GM18868 (cell line): ENCODE measurements around the gene SYNGR4.
A peak's percentile ranks its signal among the peaks of the same experiment; 100 is the strongest.
"Not testable (repeated sequence)": the region's sequence is repeated elsewhere in the genome, so short reads cannot be mapped to it uniquely, and the experiment has no call there.

ENCODE experiments used
- ATAC-seq: cut with Tn5 transposase; IDR thresholded peaks from one replicate; pipeline ENCODE4 v1.9.1; 2021; ENCODE audit warnings: mild to moderate bottlenecking, moderate library complexity; ENCODE audit not compliant: unreplicated experiment

Gene SYNGR4

GRCh38 chr19:48370955-48371354 is 6.8 kb downstream of the SYNGR4 start:
- no peak for ATAC-seq

GRCh38 chr19:48371367-48371766 is 7.2 kb downstream of the SYNGR4 start:
- ATAC-seq, result no peak

DNA sequence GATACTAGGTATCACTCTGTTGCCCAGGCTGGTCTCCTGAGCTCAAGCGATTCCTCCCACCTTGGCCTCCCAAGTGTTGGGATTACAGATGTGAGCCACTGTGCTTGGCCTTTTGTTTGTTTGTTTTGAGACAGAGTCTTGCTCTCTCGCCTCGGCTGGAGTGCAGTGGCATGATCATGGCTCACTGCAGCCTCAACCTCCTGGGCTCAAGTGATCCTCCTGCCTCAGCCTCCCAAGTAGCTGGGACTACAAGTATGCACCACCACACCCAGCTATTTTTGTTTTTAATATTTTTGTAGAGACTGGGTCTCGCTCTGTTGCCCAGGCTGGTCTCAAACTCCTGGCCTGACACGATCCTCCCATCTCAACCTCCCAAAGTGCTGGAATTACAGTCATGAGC is 7.6 kb downstream of the SYNGR4 start:
- ATAC-seq, result not testable (repeated sequence)

GRCh38 chr19:48372904-48373303 is 8.7 kb downstream of the SYNGR4 start:
- no peak for ATAC-seq

DNA sequence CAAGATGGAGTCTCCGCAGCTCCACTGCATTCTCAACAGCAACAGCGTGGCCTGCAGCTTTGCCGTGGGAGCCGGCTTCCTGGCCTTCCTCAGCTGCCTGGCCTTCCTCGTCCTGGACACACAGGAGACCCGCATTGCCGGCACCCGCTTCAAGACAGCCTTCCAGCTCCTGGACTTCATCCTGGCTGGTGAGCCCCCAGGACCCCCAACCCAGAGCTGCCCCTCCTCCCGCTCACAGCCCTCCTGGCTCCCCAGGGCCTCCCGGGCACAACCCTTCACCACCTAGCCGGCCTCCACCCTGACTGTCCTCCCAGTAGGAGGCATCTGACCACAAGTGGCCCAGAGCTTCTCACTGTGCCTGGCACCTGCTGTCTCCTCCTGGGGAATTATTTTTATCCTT is 9.4 kb downstream of the SYNGR4 start:
- ATAC-seq, result no peak

DNA sequence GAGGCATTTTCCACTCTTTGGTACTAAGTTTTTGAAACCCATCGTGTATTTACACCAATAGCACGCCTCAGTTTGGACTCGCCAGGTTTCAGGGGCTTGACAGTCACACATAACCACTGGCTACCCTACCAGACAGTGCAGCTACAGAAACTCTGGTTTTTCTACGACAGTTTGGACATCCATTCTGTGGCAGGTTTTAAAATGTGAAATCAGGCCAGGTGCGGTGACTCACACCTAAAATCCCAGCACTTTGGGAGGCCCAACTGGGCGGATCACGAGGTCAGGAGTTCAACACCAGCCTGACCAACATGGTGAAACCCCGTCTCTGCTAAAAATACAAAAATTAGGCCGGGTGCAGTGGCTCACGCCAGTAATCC is 14.0 kb downstream of the SYNGR4 start:
- ATAC-seq, result no peak

DNA sequence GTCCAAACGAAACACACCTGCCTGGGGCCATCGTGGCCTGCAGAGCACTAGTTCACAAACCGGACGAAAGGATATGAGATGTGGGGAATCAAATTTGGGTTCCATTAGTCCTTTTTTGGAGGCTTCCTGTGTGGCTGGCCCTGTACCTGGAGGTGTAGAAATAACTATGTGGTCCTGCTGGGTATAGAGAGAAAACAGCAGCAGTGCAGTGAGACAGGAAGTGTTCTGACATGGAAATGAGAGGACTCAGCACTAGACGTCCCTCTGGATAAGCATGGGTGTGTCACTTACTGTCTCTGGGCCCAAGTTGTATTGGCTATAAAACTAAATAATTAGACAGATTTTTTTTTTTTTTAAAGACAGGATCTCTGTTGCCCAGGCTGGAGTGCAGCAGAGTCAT is 14.9 kb downstream of the SYNGR4 start:
- ATAC-seq, result no peak

- ATAC-seq, result no peak
These were observed 17.2 kb downstream of the SYNGR4 start for GRCh38 chr19:48381178-48381950.

- no peak for ATAC-seq
These were observed 18.1 kb downstream of the SYNGR4 start for GRCh38 chr19:48382286-48382685.

- ATAC-seq, result no peak
These were observed 21.4 kb downstream of the SYNGR4 start for GRCh38 chr19:48385461-48386087.

DNA sequence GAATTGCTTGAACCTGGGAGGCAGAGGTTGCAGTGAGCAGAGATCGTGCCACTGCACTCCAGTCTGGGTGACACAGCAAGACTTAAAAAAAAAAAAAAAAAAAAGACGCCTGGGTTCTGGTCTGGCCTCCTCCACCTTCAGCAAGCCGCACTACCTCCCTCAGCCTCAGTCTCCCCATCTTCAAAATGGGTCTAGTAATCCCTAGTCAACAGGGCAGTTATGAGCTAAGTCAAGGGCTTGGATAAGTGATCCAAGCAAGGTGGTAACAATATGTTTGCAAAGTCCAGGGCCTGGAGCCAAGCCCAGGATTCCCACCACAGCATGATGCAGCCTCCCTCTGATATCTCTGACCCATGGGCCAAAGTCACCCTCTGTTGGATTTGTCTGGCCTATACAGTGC is 22.8 kb downstream of the SYNGR4 start:
- ATAC-seq, result no peak

DNA sequence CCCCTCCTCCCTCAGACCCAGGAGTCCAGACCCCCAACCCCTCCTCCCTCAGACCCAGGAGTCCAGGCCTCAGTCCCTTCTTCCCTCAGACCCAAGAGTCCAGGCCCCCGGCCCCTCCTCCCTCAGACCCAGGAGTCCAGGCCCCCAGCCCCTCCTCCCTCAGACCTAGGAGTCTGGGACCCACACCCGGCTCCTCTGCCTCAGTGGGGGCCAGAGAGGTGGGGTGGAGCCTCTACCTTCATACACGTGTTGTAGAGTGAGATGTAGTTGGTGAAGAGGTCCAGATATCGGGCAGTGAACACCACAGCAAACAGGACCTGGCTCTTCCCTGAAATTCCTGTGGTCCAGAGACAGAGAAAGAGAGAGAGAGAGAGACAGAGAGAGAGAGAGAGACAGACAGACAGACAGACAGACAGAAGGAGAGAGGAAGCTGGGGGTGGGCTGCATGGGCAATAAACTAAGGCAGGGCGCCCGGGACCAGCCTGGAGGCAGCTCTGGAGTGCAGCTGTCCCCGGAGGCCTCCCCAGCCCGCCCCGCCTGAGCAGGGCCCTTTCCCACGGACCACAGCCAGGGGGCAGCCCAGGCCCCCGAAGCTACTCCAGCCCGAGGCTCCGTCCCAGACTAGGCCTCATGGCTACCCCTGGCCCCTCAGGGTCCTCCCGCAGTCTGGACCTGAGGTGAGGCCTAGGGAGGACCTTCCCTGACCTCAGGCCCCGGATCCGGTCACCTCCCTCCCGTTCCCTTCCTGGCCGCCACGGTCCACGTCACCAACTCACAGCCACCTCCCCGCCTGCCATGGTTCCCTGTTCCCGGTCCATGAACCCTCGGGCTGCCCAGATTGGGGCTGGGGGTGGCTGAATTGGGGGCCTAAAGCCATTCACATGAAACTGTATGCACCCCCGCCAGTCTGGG is 26.3 kb downstream of the SYNGR4 start:
- no peak for ATAC-seq

DNA sequence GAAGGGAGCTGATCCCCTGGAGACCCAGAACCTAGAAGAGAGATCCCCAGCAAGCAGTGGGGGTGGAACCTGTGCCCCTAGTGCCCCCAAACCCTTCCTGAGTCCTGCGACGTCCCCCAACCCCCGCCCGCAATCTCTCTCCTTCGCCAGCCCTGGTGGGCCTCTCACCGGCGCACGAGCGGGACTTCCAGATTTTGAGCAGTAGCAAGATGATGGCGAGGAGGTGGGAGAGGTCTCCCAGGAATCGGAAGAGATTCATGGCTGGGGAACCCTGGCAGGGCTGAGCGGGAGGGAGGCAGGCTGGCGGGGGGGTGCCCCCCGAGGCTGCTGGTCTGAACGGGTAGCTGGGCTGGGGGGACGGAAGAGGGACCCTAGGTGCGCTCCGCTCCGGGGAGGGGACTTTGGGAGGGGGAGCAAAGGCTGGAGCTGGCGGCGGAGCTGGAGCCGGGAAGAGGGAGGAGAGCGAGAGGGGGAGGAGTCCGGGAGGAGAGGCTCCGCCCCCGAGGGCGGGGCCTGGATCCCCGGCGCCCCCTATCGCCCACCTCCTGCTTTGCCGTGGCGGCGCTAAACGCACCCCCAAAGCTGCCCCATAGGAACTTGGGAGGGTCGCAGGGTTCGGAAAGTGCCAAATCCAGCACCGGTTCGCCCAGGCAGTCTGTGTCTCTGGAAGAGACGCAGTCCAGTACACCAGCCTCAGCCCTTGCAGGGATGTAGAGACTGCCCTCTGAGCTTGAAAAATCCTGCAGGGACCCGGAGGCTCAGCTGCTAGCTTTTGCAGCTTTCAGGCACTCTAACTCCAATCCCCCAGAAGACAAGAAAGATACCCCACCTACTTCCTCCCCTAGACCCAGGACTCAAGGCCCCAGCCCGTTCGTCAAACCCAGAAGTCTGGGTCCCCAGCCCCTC is 27.2 kb downstream of the SYNGR4 start, which contains the start of gene KDELR1:
TSS of gene KDELR1 (minus strand) at position 452 of the 906 bp plus-strand sequence. CDS start at position 259, 193 bp downstream.
- peak; percentile 78 for ATAC-seq

DNA sequence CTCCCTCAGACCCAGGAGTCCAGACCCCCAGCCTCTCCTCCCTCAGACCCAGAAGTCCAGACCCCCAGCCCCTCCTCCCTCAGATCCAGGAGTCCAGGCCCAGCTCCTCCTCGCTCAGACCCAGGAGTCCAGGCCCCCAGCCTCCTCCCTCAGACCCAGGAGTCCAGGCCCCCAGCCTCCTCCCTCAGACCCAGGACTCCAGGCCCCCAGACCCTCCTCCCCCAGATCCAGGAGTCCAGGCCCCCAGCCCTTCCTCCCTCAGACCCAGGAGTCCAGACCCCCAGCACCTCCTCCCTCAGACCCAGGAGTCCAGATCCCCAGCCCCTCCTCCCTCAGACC is 27.8 kb downstream of the SYNGR4 start:
- ATAC-seq, result not testable (repeated sequence)

GRCh38 chr19:48392860-48393558 is 28.8 kb downstream of the SYNGR4 start:
- ATAC-seq, result no peak

- ATAC-seq, result no peak
These were observed 29.6 kb downstream of the SYNGR4 start, which contains the start of gene GRIN2D for GRCh38 chr19:48393559-48394330. GRIN2D (plus strand) TSS chr19:48393668; CDS start chr19:48398393, 4,725 bp downstream.

DNA sequence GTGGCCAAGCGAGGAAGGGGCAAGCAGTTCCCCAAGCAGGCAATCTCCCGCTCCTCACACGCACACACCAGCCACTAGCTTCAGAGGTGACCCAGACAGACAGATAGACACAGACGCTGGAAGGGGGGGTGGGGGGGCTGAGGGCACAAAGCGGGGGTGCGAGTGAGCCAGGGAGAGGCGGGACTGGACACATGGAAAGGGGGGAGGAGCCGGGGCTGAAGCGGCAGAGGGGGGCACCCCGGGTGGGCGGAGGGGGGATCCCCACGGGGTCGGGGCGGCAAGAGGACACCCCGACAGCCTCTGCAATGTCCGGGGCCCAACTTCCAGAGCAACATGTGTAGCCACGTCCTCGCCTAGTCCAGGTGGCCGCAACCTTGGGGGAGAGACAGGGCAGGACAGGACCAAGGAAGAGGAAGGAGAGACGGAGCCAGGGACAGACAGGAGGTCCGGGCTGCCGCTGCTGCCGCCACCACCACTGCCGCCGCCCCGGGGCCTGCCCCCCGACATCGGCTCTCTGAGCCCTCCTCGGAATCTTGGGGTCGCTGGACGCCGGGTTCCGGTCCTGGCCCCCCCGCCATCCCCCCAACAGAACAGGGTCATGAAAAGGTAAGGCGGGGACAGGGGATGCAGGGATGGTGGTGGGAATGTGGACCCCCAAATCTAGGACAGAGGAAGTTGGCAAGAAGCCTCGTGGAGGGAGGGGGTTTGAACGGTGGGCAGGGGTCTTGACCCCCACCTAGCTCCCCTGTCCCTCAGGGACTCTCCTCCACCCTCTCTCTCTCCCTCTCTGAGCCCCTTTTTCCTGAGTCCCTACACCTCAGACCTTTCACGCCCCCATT is 30.4 kb downstream of the SYNGR4 start:
- no peak for ATAC-seq

DNA sequence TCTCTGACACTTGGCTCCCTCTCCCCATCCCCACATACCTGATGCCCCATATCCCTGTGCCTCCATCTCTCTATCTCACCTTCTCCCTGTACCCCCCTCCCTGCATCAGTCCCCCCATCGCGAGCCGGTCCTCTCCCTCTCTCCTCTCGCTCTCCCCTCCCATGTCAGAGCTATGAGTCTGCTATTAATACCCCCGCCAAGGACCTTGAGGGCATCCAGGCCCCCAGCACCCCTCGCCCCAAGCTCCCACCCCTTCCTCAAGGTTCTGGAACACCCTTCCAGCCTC is 30.9 kb downstream of the SYNGR4 start:
- no peak for ATAC-seq
